Brain microvascular endothelial cell (primary cell): ENCODE results near the gene CNKSR3.

Experiments used
- DNase-seq: peaks from one replicate; pipeline ENCODE4 v3.0.0-alpha.2; 2020
- H3K27ac ChIP-seq: fragments of 250-450 bp; sonication (Bioruptor Pico); 2 replicates; pipeline ENCODE4 v1.5.1; 2020; ENCODE audit warnings: mild to moderate bottlenecking, moderate library complexity
- H3K27me3 ChIP-seq: fragments of 250-450 bp; sonication (Bioruptor Pico); replicated peaks from 2 replicates; pipeline ENCODE4 v1.5.1; 2020; ENCODE audit warnings: mild to moderate bottlenecking
- H3K36me3 ChIP-seq: fragments of 250-450 bp; sonication (Bioruptor Pico); replicated peaks from 2 replicates; pipeline ENCODE4 v1.5.1; 2020; ENCODE audit warnings: mild to moderate bottlenecking
- H3K4me3 ChIP-seq: 2 replicates; pipeline ENCODE4 v1.5.1; 2011; ENCODE audit warnings: low read depth, mild to moderate bottlenecking, control low read depth, low read length, moderate library complexity
- in situ Hi-C: cut with HindIII; loops from 2 replicates; pipeline ENCODE4 v1.10.0; 2017; ENCODE audit warnings: low sequenced_read_pairs, low pct_ligation_motif_present
- TF ChIP-seq, protein P1 (sequence below): IDR thresholded peaks from 2 replicates; pipeline ENCODE4 v1.5.1; 2011; ENCODE audit warnings: low read depth, mild to moderate bottlenecking, moderate library complexity, low read length, control low read depth, inconsistent platforms; ENCODE audit errors: missing control alignments

CNKSR3 gene

GRCh38 chr6:154509421-154510143 lies 903 bp downstream of the CNKSR3 start:
- H3K4me3 ChIP-seq = peak overlapping the region; percentile 89
- DNase-seq = no peak
- TF ChIP-seq, protein P1, sequence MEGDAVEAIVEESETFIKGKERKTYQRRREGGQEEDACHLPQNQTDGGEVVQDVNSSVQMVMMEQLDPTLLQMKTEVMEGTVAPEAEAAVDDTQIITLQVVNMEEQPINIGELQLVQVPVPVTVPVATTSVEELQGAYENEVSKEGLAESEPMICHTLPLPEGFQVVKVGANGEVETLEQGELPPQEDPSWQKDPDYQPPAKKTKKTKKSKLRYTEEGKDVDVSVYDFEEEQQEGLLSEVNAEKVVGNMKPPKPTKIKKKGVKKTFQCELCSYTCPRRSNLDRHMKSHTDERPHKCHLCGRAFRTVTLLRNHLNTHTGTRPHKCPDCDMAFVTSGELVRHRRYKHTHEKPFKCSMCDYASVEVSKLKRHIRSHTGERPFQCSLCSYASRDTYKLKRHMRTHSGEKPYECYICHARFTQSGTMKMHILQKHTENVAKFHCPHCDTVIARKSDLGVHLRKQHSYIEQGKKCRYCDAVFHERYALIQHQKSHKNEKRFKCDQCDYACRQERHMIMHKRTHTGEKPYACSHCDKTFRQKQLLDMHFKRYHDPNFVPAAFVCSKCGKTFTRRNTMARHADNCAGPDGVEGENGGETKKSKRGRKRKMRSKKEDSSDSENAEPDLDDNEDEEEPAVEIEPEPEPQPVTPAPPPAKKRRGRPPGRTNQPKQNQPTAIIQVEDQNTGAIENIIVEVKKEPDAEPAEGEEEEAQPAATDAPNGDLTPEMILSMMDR = no peak
- H3K27ac ChIP-seq = peak overlapping the region; percentile 86
- H3K27me3 ChIP-seq = no peaks in the 10 kb centered on the region
- in situ Hi-C loops = no loop called here
- no peaks in the 10 kb centered on the region for H3K36me3 ChIP-seq

DNA sequence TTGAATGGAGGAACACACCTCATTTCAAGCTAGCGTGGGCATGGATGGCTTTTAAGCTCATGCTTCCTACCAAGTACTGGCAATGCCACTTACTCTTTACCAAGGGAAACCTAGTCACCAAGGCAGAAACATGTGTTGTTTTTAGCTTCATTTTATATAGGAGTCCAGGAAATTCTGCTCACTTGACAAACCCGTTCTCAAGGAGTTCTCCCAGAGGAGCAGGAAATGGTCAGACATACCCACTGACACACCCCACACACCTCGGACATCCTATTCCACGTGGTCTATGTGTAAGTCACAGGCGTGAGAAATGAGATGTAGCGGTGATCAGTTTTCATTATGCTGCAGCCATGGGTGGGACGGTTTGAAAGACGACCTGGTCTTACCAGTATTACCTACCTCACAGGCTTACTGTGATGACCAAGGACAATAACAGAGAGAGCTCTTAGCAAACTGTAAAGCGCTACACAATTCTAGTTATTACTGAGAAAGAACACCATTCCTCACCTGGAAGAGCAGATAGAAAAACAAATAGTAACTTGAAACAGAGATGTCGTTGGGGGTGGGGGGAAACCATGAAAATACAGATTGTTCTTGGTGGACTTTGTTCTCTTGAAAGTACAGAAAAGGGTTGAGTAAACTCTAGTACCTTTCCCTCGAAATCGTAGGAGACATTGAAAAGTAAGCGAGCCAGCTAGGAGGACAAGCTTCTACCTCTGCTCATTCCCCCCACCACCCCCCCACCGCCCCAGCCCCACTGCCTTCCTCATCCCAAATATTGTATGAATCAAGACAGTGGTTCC lies 1.7 kb downstream of the CNKSR3 start:
- Histone ChIP-seq H3K27me3 (no peaks in the 10 kb centered on the region), H3K27ac (no peak overlapping the region), H3K36me3 (no peaks in the 10 kb centered on the region), H3K4me3 (peak overlapping the region; percentile 89)
- TF ChIP-seq, protein P1 = no peak
- DNase-seq = no peak
- in situ Hi-C loops = no loop called here

DNA sequence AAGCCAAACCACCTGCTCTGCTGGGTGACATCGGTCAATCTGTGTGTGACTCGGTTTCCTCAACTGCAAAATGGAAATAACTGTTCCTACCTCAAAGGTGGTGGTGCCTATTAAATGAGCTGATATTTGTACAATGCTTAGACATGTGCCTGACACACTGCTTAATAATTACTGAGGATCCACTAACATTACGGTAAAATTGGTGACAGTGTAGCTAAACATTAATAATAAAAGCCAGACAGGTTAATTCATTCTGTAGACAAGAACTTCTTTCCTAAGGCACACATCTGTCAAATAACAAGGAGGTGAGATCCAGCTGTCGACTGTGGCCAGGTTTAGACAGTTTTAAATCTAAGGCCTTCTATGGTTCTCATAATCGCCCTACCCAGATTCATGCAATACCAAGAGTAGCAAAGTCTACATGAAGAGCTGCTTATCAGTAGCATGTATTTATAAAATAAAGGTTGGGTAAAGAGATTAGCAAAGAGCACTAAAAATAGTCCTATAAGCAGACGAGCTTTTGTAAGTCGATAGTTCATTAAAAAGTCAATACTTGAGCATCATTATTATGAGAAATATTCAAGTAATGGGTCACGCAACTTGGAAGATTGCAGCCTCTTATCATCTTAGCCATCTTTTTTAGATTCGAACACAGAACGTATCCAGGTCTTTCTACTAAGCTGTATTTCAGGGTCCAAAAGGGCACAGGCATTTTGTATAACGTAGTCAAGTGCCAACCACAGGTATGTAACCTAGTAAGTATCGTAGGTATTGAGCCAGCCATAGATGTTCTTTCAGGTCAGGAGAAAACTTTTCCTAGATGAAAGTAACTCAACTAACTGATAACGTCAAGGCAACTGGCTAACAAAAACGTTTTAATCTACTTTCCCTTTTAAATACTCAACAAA lies 3.2 kb downstream of the CNKSR3 start:
- in situ Hi-C loops = no loop called here
- TF ChIP-seq, protein P1 = no peak
- Histone ChIP-seq H3K27ac (no peak overlapping the region), H3K36me3 (no peaks in the 10 kb centered on the region), H3K27me3 (no peaks in the 10 kb centered on the region), H3K4me3 (no peak overlapping the region)
- DNase-seq = no peak

- TF ChIP-seq, protein P1 = no peak
- H3K36me3 ChIP-seq = no peaks in the 10 kb centered on the region
- no peak overlapping the region for H3K4me3 ChIP-seq
- H3K27ac ChIP-seq = no peak overlapping the region
- in situ Hi-C loops = no loop called here
- H3K27me3 ChIP-seq = no peaks in the 10 kb centered on the region
- DNase-seq = no peak
Measured at GRCh38 chr6:154506582-154506981, 3.9 kb downstream of the CNKSR3 start.

- TF ChIP-seq, protein P1 = no peak
- H3K27me3 ChIP-seq = no peaks in the 10 kb centered on the region
- no peaks in the 10 kb centered on the region for H3K36me3 ChIP-seq
- in situ Hi-C loops = no loop called here
- no peak overlapping the region for H3K27ac ChIP-seq
- DNase-seq = no peak
- H3K4me3 ChIP-seq = no peak overlapping the region
Measured at GRCh38 chr6:154506108-154506507, 4.4 kb downstream of the CNKSR3 start.
